ENCODE results near the gene ALKBH6. TPM values are rescaled to one million over a fixed set of nuclear protein-coding genes. Genes with fewer than 3 reads are reported as not detected.

Gene ALKBH6
- total and polyA plus RNA-seq, 4 donors, result 6.3 to 11.8 (median 8.8) TPM

DNA sequence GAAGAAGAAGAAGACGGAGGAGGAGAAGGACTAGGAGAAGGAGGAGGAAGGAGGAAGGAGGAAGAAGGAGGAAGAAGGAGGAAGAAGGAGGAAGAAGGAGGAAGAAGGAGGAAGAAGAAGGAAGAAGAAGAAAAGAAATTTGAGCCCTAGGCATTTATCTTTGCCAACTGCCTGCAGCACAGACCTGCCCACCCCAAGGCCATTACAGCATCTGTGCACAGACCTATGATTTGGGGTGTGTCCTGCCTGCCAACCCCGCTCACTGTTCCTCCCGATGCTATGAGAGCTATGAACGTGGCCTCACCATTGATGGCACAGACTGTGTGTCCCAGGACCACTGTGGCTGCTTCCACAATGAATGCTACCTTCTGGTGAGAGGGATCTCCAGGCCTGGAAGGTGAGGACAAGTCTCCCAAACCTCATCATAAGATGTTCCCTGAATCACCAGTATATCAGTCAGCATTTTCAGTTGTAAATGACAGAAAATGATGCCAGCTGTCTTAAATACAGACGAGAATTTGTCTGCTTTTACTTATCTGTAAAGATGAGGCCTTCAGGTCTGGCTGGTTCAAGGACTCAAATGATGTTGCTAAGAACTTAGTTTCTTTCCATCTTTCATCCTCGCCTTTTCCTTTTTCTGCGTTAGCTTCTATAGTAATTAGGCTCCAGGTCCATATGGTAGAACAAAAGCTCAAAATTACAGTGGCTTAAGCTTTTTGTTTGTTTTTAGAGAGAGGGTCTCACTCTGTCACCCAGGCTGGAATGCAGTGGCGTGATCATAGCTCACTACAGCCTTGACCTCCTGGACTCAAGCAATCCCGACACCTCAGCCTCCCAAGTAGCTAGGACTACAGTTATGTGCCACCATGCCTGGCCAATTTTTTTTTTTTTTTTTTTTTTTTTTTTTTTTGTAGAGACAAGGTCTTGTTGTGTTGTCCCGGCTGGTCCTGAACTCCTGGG is 23.0 kb downstream of the ALKBH6 start:
- H3K4me1 ChIP-seq (ENCODE audit: control insufficient read depth in 4 of 4, insufficient read depth in 4 of 4, low read length in 3 of 4), result peaks cover 2 to 10% (median 8%) of the 10 kb centered on the region in 4 donors
- DNase-seq (ENCODE audit: low spot score), result no peak

More for the DNA sequence above, 23.0 kb downstream of the ALKBH6 start:
- 87% methylated on average over 10 of the region's 10 CpGs for WGBS
- Histone ChIP-seq H3K9me3 (ENCODE audit: control insufficient read depth in 4 of 4, low read length in 3 of 4) (no peaks in the 10 kb centered on the region), H3K36me3 (ENCODE audit: control insufficient read depth in 4 of 4, insufficient read depth in 3 of 4, low read depth in 1 of 4, low read length in 3 of 4) (no peaks in the 10 kb centered on the region), H3K27ac (ENCODE audit: low read depth in 1 of 2, low read length in 2 of 2) (no peak overlapping the region), H3K27me3 (ENCODE audit: control insufficient read depth in 4 of 4, insufficient read depth in 4 of 4, low read length in 3 of 4) (no peaks in the 10 kb centered on the region), H3K9ac (ENCODE audit: low read depth in 1 of 2, low read length in 2 of 2) (no peak overlapping the region), H3K4me3 (ENCODE audit: low read depth in 1 of 3, low read length in 3 of 3) (no peak overlapping the region)
- no peak for TF ChIP-seq EGR1 (IDR thresholded peaks at IDR 0.05; ENCODE audit: low read depth in 2 of 2)
- TF ChIP-seq, protein P1, sequence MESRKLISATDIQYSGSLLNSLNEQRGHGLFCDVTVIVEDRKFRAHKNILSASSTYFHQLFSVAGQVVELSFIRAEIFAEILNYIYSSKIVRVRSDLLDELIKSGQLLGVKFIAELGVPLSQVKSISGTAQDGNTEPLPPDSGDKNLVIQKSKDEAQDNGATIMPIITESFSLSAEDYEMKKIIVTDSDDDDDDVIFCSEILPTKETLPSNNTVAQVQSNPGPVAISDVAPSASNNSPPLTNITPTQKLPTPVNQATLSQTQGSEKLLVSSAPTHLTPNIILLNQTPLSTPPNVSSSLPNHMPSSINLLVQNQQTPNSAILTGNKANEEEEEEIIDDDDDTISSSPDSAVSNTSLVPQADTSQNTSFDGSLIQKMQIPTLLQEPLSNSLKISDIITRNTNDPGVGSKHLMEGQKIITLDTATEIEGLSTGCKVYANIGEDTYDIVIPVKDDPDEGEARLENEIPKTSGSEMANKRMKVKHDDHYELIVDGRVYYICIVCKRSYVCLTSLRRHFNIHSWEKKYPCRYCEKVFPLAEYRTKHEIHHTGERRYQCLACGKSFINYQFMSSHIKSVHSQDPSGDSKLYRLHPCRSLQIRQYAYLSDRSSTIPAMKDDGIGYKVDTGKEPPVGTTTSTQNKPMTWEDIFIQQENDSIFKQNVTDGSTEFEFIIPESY (IDR thresholded peaks at IDR 0.05), result no peak
- TF ChIP-seq TAF1 (conservative IDR thresholded peaks at IDR 0.05), result no peak
- no peak for TF ChIP-seq HNF4A (conservative IDR thresholded peaks at IDR 0.05)
- TF ChIP-seq, protein P2, sequence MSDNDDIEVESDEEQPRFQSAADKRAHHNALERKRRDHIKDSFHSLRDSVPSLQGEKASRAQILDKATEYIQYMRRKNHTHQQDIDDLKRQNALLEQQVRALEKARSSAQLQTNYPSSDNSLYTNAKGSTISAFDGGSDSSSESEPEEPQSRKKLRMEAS (IDR thresholded peaks at IDR 0.05), result no peak
- TF ChIP-seq RAD21 (IDR thresholded peaks at IDR 0.05), result no peak
- no peak for TF ChIP-seq HNF4G (IDR thresholded peaks at IDR 0.05)
- no peak for TF ChIP-seq RXRA (IDR thresholded peaks at IDR 0.05)
- TF ChIP-seq ATF3 (IDR thresholded peaks at IDR 0.05), result no peak
- no peak for TF ChIP-seq JUND (IDR thresholded peaks at IDR 0.05)
- TF ChIP-seq CTCF (IDR thresholded peaks at IDR 0.05; ENCODE audit: low read depth, low read length, missing input control), result no peak
- TF ChIP-seq FOXA2 (IDR thresholded peaks at IDR 0.05), result no peak
- no peak for TF ChIP-seq GABPA (IDR thresholded peaks at IDR 0.05 in 1 of 2, conservative IDR thresholded peaks at IDR 0.05 in 1 of 2)
- TF ChIP-seq NR2F2 (IDR thresholded peaks at IDR 0.05), result no peak
- TF ChIP-seq YY1 (IDR thresholded peaks at IDR 0.05), result no peak
- TF ChIP-seq REST (IDR thresholded peaks at IDR 0.05), result no peak
- TF ChIP-seq SP1 (IDR thresholded peaks at IDR 0.05), result no peak
- TF ChIP-seq FOXA1 (IDR thresholded peaks at IDR 0.05), result no peak
